Ascending aorta (tissue), 2 donors: ENCODE data around the gene MRNIP. TPM values are rescaled to one million over a fixed set of nuclear protein-coding genes. Genes with fewer than 3 reads are reported as not detected.

ENCODE experiments used
- DNase-seq, 2 donors: peaks; one replicate each; pipeline ENCODE4 v3.0.0-alpha.2; 2019; ENCODE audit warnings: low spot score in 2 of 2
- H3K27ac ChIP-seq, 2 donors: fragments of 200-600 bp; sonication (generic); one replicate each; pipeline ENCODE4 v1.5.1; 2016 to 2017; ENCODE audit warnings: mild to moderate bottlenecking in 1 of 2
- H3K27me3 ChIP-seq: fragments of 200-600 bp; sonication (generic); one replicate; pipeline ENCODE4 v1.5.1; 2017
- H3K36me3 ChIP-seq, 2 donors: fragments of 200-600 bp; sonication (generic); one replicate each; pipeline ENCODE4 v1.5.1; 2016
- H3K4me1 ChIP-seq, 2 donors: fragments of 200-600 bp; sonication (generic); one replicate each; pipeline ENCODE4 v1.5.1; 2016 to 2017; ENCODE audit warnings: mild to moderate bottlenecking in 1 of 2
- H3K4me3 ChIP-seq, 2 donors: fragments of 200-600 bp; sonication (generic); one replicate each; pipeline ENCODE4 v1.5.1; 2016 to 2017; ENCODE audit warnings: mild to moderate bottlenecking in 1 of 2
- H3K9me3 ChIP-seq, 2 donors: fragments of 200-600 bp; sonication (generic); one replicate each; pipeline ENCODE4 v1.5.1; 2016
- CTCF ChIP-seq, 3 experiments: fragments of 200-600 bp in 2 of 3; fragments of 450-650 bp in 1 of 3; sonication (generic) in 2 of 3; IDR thresholded peaks; one replicate each; pipeline ENCODE4 v1.5.1; 2016 to 2019; ENCODE audit warnings: antibody characterized with exemption in 3 of 3, mild to moderate bottlenecking in 1 of 3, moderate library complexity in 1 of 3
- intact Hi-C: fragments of 100-400 bp; cut with DNase I; formaldehyde crosslinking; loops from one replicate; pipeline ENCODE4 v1.15.1; 2023
- total RNA-seq: library from RNA; depleted of rRNA; stranded (reverse); fragments of >200 nt; gene quantifications from one replicate; pipeline ENCODE4 v1.1.0, GENCODE V29; 2016

The MRNIP gene
- total RNA-seq, 1 donor from 2014 or later = 17.3 TPM

- H3K4me3 ChIP-seq = peak overlapping the region; percentile 78 to 87
- H3K9me3 ChIP-seq = no peaks in the 10 kb centered on the region
- peaks cover 10 to 21% of the 10 kb centered on the region in 2 donors for H3K4me1 ChIP-seq
- TF ChIP-seq CTCF (IDR thresholded peaks at IDR 0.05) = no peak
- peak overlapping the region; percentile 91 for H3K27ac ChIP-seq
- H3K36me3 ChIP-seq = peaks cover 11 to 13% of the 10 kb centered on the region in 2 donors
- intact Hi-C loops = no loop called here
- H3K27me3 ChIP-seq = no peaks in the 10 kb centered on the region
- DNase-seq = no peak
Measured at GRCh38 chr5:179805070-179805528, 53.5 kb downstream of the MRNIP start.

- intact Hi-C loops = no loop called here
- peaks cover 10 to 21% of the 10 kb centered on the region in 2 donors for H3K4me1 ChIP-seq
Measured at GRCh38 chr5:179804555-179804947, 54.1 kb downstream of the MRNIP start.

GRCh38 chr5:179803651-179804554 is 54.7 kb downstream of the MRNIP start:
- no peak for TF ChIP-seq CTCF (IDR thresholded peaks at IDR 0.05)
- no peak overlapping the region for H3K4me3 ChIP-seq
- peak in 1 of 2 donors; percentile 58 for DNase-seq
- H3K27ac ChIP-seq = no peak overlapping the region
- H3K9me3 ChIP-seq = no peaks in the 10 kb centered on the region
- intact Hi-C loops = no loop called here
- peaks cover 10 to 21% of the 10 kb centered on the region in 2 donors for H3K4me1 ChIP-seq
- peaks cover 23 to 25% of the 10 kb centered on the region in 2 donors for H3K36me3 ChIP-seq
- no peaks in the 10 kb centered on the region for H3K27me3 ChIP-seq

More at GRCh38 chr5:179804555-179804947, 54.1 kb downstream of the MRNIP start:
- Histone ChIP-seq H3K36me3 (peaks cover 16 to 19% of the 10 kb centered on the region in 2 donors), H3K27me3 (no peaks in the 10 kb centered on the region), H3K27ac (peak overlapping the region; percentile 91), H3K9me3 (no peaks in the 10 kb centered on the region), H3K4me3 (peak overlapping the region in 1 of 2 donors; percentile 87)
- DNase-seq = no peak
- no peak for TF ChIP-seq CTCF (IDR thresholded peaks at IDR 0.05)

- H3K27ac ChIP-seq = no peak overlapping the region
- peak in 1 of 2 donors; percentile 59 for DNase-seq
- TF ChIP-seq CTCF (IDR thresholded peaks at IDR 0.05) = no peak
- no peaks in the 10 kb centered on the region for H3K9me3 ChIP-seq
- H3K4me3 ChIP-seq = no peak overlapping the region
- peaks cover 10 to 21% of the 10 kb centered on the region in 2 donors for H3K4me1 ChIP-seq
- H3K36me3 ChIP-seq = peaks cover 30 to 33% of the 10 kb centered on the region in 2 donors
- no peaks in the 10 kb centered on the region for H3K27me3 ChIP-seq
- intact Hi-C loops = no loop called here
Measured at GRCh38 chr5:179802950-179803562, 55.6 kb downstream of the MRNIP start.

GRCh38 chr5:179802207-179802883 is 56.3 kb downstream of the MRNIP start:
- intact Hi-C loops = no loop called here
- Histone ChIP-seq H3K36me3 (peaks cover 34 to 41% of the 10 kb centered on the region in 2 donors), H3K27ac (no peak overlapping the region), H3K4me3 (no peak overlapping the region), H3K4me1 (peaks cover 10 to 21% of the 10 kb centered on the region in 2 donors), H3K27me3 (no peaks in the 10 kb centered on the region), H3K9me3 (no peaks in the 10 kb centered on the region)
- TF ChIP-seq CTCF (IDR thresholded peaks at IDR 0.05) = no peak
- no peak for DNase-seq
